Fibroblast of skin of abdomen (primary cell): Measurements from ENCODE around the gene CFD. TPM values are rescaled to one million over a fixed set of nuclear protein-coding genes. Genes with fewer than 3 reads are reported as not detected.
"Not testable (repeated sequence)": the region's sequence is repeated elsewhere in the genome, so short reads cannot be mapped to it uniquely, and the experiment has no call there.

Source experiments
- DNase-seq: peaks from one replicate; pipeline ENCODE4 v3.0.0-alpha.2; 2013
- polyA plus RNA-seq, 2 experiments: library from polyadenylated mRNA; unstranded; fragments of 120-200 nt; gene quantifications; one replicate each; pipeline ENCODE4 v1.2.1, GENCODE V29; 2013; ENCODE audit not compliant: insufficient read length in 2 of 2

Gene CFD
- 1.2 TPM for polyA plus RNA-seq (2013, experiment 1 of 2; ENCODE audit: insufficient read length)
- polyA plus RNA-seq (2013, experiment 2 of 2; ENCODE audit: insufficient read length), result 0.97 TPM

DNA sequence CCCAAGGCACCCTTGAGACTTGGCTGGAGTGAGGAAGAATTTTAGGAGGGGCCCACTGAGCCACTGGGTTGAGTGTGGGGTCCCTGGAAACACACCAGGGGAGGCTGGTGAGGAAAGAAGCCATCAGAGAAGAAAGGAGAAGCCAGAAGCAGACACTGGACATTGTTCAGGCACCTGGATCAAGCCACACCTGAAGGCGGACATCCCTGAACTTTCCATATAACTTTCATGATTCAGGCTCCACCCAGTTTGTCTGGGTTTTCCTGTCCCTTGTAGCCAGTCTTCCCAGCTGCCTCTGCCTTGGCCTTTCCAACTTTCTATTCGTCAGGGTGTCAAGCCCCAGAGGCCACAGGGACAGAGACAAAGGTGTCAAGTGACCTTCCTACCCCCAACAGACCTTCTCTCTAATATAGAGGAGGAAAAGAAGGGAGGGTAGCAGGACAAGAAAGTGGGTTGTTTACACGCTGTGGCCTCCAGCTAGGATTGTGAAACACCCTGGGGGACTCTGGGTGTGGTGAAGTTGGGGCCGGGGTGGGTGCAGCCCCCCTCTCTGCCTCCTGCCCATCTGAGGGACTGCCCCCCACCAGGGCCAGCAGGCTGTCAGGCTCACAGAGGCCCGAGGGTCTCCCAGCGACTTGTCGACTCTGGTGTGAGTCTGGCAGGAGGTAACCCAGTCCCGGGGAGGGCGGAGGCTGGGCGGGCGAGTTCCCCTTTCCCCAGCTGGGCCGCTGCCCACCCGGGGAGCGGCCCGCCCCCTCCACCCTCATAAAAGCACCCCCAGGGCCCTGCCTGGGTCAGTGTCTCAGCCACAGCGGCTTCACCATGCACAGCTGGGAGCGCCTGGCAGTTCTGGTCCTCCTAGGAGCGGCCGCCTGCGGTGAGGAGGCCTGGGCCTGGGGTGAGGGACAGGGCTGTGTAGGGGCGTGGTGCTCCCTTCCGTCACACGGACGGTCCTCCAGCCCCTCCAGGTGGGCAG is at the start of gene CFD:
Gene CFD, plus strand, starts transcription at position 797 of the 976 bp plus-strand sequence. Its CDS starts 26 bp downstream, at position 823.
- no peak for DNase-seq

DNA sequence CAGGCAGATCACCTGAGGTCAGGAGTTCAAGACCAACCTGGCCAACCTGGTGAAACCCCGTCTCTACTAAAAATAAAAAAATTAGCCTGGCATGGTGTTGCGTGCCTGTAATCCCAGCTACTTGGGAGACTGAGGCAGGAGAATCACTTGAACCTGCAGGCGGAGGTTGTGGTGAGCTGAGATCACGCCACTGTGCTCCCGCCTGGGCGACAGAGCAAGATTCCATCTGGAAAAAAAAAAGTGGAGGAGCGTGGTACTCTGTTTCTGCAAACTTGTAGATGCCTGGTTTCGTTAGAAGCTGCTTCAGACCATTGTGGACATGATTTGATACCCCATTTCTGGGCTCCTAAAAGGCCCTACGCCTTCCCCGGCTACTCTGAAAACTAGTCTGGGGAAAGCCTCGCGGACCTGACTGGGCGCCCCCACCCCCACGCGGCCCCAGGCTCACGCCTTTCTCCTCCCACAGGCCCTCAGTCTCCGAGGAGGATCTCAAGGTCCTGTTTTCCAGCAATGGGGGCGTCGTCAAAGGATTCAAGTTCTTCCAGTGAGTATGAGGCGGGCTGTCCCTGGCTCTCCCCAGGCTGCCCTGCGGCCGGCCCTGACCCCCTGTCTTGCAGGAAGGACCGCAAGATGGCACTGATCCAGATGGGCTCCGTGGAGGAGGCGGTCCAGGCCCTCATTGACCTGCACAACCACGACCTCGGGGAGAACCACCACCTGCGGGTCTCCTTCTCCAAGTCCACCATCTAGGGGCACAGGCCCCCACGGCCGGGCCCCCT is 49.2 kb upstream of the CFD start:
- no peak for DNase-seq

DNA sequence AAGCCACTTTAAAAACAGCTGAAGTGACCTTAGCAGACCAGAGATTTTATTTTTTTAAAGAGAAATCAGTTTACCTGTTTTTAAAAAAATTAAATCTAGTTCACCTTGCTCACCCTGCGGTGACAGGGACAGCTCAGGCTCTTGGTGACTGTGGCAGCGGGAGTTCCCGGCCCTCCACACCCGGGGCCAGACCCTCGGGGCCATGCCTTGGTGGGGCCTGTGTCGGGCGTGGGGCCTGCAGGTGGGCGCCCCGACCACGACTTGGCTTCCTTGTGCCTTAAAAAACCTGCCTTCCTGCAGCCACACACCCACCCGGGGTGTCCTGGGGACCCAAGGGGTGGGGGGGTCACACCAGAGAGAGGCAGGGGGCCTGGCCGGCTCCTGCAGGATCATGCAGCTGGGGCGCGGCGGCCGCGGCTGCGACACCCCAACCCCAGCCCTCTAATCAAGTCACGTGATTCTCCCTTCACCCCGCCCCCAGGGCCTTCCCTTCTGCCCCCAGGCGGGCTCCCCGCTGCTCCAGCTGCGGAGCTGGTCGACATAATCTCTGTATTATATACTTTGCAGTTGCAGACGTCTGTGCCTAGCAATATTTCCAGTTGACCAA is 48.5 kb upstream of the CFD start:
- DNase-seq, result no peak

DNA sequence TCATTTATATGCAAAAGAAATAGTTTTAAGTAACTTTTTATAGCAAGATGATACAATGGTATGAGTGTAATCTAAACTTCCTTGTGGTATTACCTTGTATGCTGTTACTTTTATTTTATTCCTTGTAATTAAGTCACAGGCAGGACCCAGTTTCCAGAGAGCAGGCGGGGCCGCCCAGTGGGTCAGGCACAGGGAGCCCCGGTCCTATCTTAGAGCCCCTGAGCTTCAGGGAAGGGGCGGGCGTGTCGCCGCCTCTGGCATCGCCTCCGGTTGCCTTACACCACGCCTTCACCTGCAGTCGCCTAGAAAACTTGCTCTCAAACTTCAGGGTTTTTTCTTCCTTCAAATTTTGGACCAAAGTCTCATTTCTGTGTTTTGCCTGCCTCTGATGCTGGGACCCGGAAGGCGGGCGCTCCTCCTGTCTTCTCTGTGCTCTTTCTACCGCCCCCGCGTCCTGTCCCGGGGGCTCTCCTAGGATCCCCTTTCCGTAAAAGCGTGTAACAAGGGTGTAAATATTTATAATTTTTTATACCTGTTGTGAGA is 47.9 kb upstream of the CFD start:
- DNase-seq, result no peak

DNA sequence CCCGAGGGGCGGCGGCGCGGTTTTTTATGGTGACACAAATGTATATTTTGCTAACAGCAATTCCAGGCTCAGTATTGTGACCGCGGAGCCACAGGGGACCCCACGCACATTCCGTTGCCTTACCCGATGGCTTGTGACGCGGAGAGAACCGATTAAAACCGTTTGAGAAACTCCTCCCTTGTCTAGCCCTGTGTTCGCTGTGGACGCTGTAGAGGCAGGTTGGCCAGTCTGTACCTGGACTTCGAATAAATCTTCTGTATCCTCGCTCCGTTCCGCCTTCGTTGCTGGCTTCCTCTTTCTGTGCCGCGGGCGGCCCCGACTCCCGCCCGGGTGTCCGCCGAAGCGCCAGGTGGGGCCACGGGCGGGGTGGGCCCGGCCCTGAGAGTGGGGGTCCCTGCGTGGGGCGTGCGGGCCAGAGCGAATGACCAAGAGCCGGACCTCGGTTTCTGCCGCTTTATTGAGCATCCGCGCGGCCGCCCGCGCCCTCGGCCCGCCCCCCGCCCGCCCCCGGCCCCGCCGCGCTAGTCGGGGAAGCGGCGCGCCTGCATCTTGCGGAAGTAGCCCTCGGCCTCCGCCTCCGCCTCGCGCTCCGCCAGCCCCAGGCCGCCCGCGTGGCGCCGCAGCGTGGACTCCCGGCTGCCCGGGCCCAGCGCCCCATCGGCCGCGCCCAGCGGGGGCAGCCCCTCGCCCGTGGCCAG is 47.3 kb upstream of the CFD start:
- no peak for DNase-seq

DNA sequence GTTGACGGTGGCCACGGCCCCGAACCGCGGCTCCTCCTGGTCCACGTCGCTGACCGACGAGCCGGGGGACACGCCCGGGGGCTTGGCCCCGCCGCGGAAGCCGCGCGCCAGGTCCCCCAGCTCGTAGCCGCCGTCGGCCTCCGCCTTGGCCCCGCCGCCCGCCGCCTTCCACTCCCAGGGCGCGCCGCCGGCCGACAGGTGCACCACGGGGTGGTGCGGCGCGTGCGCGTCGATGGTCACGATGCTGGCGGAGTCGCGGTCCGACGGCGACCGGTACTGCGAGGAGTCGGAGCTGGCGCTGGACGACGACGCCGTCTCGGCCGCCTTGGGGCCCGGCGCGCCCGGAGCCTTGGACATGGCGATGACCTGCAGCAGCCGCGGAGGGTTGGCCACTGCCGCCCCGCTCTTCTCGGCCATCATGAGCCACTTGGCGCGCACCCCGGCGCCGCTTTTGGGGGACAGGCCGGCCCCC is 46.7 kb upstream of the CFD start:
- no peak for DNase-seq

DNA sequence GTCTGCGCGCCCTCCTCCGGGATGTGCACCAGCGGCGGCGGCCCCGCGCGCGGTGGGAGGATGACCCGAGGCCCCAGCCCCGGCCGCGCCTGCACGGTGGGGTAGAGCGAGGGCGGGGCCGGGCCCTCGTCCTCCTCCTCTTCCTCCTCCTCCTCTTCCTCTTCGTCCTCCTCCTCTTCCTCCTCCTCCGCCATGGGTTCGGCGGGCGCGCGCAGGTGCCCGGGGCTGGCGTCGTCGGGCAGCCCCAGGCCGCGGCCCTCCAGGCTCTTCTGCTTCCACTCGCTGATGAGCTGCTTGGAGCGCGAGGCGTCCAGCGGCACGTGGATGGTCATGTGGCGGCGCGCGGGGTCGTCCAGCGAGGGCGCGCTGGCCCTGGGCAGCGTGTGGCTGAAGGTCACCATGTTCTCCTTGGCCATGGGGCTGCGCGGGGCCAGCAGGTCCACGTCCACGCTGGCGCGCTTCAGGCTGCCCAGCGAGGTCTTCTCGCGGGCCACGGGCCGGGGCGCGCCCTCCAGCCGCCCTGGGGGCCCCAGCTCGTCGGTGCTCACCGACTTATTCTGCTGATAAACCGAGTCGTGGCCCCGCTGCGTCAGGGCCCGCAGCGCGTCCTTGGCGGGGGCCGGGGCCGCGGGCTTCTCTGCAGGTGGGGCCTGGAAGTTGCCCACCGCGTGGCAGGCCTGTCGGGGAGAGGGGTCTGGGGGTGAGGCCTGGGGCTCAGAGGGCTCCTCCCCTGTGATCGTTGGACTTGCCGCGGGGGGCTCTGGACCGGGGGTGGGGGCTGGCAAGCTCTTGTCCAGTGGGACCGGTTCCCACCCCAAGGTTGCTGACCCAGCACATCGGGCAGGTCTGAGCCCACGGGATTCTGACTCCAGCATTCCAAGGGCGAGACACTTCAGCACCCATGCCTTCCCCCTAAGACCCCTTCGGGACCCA is 46.0 kb upstream of the CFD start:
- no peak for DNase-seq

DNA sequence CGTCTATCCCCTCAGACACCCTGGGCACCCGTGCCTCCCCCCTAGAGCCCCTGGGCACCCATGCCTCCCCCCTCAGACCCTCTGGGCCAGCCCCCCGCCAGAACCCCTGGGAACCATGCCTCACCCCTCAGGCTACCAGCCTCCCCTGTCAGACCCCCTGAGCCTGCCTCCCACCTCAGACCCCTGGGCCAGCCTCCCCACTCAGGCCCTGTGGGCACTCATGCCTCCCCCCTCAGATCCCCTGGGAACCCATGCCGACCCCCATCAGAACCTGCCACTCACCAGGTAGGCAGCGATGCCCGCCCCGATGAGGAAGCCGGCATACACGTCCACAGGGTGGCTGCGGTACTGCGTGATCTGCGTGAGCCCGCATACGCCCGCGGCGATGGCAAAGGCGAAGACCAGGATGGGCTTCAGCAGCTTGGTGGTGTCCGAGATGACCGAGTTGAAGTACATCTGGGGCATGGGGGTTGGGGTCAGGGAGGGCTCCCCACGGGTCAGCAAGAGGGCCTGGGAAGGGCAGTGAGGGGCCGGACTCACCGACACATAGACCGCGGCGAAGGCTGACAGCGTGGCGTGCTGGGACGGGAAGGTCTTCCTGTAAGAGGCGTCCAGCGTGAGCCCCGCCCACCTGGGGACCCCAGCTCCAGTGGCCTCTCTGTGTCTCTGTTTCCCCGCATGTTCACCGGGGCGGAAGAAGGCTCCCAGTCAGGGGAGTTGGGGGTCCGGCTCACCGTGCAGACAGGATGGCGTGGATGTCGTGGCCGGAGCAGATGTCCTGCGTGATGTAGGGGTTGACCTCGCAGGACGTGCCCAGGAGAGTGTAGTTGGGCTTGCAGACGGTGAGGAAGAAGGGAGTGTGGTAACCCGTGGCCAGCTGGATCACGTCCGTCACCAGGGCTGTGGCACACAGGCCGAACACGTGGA is 45.0 kb upstream of the CFD start:
- DNase-seq, result no peak

DNA sequence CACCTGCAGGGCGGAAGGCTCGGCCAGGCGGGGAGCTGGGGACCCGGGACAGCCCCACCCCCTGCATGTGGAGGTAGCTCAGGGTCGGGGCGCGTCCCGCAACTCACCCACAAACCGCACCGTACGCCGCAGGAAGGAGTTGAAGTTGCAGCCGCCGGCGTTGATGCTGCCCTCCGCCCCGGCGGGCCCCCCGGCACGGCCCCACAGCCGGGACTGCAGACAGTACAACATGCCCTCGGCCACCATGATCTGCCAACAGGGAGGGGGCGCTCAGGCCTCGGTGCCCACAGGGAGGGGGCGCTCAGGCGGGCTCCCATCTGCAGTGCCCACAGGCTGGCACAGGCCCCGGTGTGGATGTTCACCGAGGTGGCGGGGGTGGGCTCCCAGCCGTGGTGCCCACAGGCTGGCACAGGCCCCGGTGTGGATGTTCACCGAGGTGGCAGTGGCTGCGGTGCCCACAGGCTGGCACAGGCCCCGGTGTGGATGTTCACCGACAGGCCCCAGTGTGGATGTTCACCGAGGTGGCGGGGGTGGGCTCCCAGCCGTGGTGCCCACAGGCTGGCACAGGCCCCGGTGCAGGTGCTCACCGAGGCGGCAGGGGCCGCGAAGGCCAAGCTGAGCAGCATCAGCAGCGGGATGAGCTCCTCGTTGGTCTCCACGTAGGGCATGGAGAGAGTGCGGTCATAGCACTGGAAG is 44.2 kb upstream of the CFD start:
- no peak for DNase-seq

DNA sequence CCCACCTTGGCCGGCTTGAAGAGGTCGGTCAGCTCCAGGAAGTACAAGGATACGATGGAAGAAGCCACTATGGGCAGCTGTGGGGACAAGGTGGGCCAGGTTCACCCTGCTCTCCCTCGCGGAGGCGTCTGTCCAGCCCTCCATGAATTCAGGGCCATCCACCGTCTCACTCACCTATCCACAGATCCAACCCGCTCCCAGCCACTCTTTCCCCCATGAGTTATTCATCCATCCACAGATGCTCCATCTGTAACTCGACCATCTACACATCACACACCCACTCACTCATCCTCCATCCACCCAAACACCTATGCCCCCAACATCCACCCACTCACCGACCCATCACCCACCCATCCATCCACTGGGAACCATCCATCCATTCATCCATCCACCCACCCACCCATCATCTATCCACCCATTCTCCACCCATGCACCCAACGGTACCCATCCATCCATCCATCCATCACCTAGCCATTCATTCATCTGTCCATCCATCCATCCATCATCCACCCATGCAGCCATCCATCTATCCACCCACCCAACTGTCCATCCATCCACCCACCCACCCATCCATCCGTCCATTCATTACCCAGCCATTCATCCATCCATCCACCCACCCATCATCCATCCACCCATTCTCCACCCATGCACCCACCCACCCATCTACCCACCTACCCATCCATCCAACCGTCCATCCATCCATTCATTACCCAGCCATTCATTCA is 43.5 kb upstream of the CFD start:
- no peak for DNase-seq

DNA sequence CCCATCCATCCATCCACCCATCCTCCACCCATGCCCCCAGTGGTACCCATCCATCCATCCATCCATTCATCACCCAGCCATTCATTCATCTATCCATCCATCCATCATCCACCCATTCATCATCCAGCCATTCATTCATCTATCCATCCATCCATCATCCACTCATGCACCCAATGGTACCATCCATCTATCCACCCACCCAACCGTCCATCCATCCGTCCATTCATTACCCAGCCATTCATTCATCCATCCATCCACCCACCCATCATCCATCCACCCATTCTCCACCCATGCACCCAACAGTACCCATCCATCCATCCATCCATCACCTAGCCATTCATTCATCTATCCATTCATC is 43.0 kb upstream of the CFD start:
- DNase-seq, result no peak

DNA sequence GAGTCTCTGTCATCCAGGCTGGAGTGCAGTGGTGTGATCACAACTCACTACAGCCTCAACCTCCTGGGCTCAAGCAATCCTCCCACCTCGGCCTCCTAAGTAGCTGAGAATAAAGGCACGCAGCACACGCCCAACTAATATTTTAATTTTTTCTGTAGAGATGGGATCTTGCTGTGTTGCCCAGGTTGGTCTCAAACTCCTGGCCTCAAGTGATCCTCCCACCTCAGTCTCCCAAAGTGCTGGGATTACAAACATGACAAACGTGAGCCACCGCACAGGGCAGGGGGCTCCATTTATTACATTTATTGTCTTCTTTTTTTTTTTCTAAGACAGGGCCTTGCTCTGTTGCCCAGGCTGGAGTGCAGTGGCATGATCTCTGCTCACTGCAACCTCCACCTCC is 39.3 kb upstream of the CFD start:
- not testable (repeated sequence) for DNase-seq

DNA sequence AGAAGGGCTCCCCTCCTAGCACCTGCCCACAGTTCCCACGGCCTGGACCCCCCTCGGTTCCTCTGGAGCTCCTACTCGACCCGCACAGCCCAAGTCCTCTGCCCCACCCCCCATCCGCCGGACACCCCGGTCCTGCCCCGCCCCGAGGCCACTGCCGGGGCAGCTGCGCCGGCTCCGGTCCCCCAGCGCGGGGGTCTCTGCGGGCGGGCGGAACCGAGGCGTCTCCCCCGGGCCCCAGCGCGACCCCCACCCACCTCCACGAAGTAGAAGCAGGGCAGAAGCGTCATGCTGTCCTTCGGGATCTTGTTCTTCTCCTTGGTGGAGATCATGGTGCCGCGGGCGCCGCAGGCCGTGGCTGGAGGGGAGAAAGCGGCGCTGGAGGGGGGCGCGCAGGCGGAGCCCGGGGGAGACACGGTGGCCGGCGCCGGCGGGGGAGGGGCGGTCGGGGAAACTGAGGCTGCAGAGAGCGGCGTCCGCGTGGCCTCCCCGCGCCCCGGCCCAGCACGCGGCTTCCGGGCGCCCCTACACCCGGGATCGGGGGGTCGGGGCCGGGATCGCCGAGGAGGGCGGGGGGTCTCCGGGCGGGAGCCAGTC is 38.1 kb upstream of the CFD start:
- no peak for DNase-seq

DNA sequence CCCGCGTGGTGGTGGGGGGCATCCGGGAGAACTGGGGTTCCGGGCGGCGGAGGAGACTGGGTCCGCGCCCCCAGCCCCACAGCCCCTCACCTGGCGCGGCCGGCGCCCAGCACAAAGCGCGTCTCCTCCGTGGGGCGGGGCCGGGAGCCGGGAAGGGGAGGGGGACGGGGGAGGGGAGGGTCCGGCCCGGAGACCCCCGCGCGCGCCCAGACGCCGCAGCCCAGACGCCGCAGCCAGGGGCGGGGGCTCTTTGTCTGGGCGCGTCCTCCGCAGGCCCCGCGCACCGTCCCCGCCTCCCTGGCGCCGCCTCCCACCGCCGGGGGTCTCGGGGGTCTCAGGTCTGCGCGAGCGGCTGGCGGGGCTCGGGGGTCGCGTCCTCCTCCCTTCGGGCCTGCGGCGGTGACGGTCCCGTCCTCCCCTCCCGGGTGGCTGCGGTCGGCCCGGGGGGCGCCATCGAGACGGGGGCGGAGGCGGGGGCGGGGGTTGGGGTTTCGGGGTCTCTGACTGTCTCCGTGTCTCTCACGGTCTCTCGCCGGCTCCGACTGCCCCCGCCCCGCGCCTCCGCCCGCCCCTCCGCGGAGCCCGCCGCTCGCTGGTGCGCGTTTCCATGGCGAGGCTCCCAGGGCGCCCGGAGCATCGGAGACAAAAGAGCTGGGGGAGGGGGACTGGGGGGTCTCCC is 37.5 kb upstream of the CFD start, which contains the start of gene PLPPR3:
Gene PLPPR3, minus strand, starts transcription at position 131 of the 679 bp plus-strand sequence. CDS start 396 bp downstream, outside the sequence.
- DNase-seq, result no peak

DNA sequence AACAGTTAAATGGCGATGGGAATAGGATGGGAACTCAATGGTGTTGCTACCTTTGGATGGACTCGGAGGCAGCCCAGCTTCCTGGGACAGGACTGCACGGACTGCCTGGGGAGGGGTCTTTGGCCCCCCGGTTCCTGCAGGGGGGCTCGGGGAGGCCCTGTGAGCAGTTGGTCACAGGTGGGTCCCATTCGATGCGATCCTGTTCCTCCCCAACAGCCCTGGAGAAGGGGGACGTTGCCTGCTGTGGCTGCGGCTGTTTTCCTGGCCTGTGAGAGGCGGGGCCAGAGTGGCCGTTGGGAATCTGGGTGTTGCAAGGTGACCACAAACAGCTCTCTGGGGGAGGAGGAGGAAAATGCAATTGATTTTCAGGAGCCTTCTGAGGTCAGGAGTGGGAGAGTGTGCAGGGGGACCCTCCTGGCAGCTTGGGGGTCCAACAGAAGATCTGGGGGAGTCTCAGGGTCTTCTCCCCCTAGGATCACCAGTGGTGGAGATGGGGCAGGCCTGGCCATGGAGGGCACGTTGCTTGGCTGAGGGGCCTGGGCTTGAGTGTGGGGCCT is 35.8 kb upstream of the CFD start:
- no peak for DNase-seq

DNA sequence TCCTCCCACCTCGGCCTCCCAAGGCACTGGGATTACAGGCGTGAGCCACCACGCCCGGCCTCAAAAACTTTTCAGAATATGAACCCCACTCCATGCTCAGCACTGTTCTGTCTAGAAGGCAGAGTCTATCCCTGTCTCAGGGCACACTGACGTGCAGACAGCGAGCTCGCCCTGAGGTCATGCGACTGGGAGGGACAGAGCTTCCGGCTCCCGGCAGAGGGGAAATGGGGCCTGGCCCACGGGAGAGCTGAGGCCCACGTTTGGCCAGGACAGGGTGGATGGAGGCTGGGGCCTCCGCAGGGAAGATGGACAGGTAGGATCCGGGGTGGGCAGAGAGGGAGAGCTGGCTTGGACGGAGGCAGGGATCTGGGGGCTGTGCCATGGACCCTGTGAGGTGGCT is 34.6 kb upstream of the CFD start:
- DNase-seq, result no peak
